CD4-positive, alpha-beta T cell treated with Interleukin-12 subunit alpha and Interleukin-12 subunit beta, for 1 hour (primary cell): ENCODE data around the gene AHSG.

Experiments used
- DNase-seq: peaks from one replicate; pipeline ENCODE4 v3.0.0-alpha.2; 2020

The AHSG gene

DNA sequence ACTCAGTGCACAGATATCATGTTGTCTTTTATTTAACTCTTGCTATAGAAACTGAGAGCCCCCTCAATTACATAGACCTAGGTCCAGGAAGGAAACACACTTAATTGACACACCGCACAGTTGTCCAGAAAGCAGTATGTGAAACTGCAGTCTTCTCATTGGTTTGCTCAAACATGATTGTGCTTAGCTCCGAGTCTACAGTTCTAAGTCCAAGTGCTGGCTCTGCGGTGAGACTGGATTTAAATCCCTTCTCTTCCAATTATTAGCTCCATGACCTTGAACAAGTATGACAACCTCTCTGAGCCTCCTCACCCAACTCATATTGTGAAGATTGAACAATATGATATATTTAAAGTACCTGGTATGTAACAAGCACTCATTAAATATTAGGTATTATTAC is 19.0 kb upstream of the AHSG start:
- no peak for DNase-seq

DNA sequence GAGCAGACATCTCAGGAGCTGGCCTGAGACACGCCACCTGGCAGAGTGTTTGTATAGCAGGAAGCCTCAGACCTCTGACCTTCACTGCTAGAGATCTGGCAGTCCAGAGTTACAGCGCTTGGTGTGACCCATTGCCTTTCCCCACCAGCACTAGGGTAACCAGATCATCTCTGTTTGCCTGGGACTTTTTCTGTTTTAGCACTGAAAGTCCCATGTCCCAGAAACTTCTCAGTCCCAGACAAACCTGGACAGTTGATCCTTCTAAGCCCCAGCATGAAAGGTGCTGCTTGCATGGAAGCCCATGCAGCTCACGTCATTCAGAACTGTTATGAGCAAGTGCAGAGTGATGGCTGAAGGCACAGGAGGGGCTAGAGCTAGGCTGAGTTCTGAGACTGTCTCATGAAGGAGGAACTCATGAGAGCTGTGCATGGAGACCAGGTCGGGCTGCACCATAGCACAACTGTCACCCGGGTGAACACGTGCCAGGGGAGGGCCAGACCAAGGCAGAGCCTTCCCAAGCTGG is 18.2 kb upstream of the AHSG start:
- DNase-seq = no peak

- DNase-seq = no peak
Measured at GRCh38 chr3:186596568-186597287, 16.1 kb upstream of the AHSG start.

DNA sequence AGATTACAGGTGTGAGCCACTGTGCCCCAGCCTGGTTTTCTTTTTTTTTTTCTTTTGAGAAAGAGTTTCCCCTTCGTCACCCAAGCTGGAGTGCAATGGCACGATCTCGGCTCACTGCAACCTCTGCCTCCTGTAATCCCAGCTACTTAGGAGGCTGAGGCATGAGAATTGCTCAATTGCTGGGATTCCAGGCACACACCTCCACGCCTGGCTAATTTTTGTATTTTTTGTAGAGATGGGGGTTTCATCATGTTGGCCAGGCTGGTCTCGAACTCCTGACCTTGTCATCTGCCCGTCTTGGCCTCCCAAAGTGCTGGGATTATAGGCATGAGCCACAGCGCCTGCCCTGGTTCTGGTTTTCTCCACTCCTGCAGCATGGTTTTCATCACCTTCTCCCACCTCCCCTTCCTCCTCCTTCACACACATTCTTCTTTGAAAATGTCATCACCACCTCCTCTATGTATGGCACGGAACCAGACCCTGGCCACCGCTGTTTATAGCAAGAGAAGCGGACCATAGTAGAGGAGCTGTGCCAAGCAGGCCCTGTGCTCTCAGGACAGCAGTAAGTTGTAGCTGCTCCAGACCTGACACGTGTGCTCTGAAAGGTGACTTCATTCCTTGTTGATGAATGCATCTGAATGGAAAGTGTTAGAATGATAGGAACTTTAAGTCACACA is 14.6 kb upstream of the AHSG start:
- no peak for DNase-seq

GRCh38 chr3:186598794-186599141 is 14.1 kb upstream of the AHSG start:
- no peak for DNase-seq

DNA sequence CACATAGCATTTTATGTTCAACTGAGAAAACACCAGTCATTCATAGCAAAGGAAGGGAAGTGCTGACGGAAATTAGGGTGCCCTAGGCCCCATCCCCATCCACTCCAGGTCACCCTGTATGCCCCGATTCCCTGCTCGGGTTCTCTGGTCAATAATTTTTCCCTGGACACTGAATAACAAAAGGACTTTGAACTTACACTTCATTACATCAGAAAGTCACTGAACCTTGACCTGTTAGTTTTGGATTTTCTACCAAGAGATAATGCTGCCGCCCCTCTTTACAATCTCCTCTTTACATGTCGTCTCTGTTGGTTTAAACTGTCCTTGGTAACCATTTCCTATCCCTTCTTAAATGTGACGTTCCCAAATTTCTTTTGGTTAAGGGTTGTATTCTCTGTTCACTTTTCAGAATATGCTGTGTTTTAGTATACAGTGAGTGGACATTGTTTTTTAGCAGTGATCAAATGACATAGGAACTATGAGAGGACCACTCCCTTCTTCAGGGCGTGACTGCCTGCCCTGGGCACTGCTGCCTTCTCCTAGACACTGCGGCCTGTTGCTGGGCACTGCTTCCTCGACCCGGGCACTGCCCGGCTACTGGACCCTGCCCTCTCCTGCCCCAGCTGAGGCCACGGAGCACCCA is 13.6 kb upstream of the AHSG start:
- DNase-seq = no peak

DNA sequence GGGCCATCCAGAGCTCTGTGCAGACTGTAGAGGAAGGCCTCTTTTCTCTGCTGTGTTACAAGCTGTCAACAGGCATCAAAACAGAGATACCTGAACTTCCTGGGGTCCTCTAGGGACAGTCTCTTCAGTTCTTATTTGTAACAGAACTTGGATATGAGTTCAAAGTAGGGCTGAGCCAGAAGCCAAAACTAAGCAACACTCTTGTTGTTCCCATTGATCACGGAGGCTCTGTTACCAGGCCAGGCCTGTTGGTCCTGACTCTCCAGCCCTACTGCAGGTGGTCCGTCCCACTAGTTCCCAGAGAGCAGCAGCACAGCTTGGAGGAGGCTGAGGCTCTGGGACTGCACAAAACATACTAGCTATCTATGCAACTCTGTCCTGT is 13.1 kb upstream of the AHSG start:
- no peak for DNase-seq

DNA sequence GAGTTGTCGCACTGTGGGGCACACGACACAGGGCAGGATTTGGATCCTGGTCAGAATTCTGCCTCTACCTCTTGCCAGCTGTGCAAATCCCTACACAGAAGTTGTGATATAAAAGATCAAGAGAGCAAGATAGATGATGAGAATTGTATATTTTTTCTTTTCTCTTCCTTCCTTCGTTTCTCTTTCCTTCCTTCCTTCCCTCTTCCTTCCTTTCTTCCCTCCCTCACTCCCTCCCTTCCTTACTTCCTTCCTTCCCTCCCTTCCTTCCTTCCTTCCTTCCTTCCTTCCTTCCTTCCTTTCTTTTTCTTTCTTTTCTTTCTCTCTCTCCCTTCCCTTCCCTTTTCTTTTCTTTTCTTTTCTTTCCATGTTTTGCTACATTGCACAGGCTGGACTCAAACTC is 12.0 kb upstream of the AHSG start:
- no peak for DNase-seq

- DNase-seq = no peak
Measured at GRCh38 chr3:186603159-186603558, 9.7 kb upstream of the AHSG start.

GRCh38 chr3:186605078-186605477 is 7.8 kb upstream of the AHSG start:
- no peak for DNase-seq

- no peak for DNase-seq
Measured at GRCh38 chr3:186605561-186606545, 7.0 kb upstream of the AHSG start.

DNA sequence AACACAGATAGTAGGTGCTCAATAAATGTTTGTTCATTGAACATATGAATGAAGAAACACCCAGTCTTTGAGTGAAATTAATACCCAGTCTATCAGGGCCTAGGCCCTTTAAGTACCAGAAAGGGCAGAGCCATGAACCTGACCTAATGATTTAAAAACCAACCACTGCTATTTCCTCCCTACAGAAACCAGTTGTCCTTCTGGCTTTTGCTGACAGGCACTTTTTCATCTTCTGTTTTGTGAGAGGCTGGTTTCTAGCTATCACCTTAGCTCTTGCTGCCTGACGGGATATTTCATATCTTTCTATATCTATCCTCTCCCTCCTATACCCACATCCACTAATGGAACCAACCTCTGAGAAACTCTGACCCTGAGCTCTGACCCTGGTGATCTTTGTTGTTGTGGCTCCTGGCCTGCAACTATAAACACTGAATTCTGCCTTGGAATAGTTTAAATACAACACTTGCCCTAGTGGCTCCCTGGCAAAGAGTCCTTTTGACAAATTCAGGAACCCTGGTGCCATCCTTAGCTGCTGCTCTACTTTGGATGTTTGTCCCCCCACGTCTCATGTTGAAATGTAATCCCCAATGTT is 4.1 kb upstream of the AHSG start:
- no peak for DNase-seq

GRCh38 chr3:186609247-186609868 is 3.5 kb upstream of the AHSG start:
- no peak for DNase-seq

DNA sequence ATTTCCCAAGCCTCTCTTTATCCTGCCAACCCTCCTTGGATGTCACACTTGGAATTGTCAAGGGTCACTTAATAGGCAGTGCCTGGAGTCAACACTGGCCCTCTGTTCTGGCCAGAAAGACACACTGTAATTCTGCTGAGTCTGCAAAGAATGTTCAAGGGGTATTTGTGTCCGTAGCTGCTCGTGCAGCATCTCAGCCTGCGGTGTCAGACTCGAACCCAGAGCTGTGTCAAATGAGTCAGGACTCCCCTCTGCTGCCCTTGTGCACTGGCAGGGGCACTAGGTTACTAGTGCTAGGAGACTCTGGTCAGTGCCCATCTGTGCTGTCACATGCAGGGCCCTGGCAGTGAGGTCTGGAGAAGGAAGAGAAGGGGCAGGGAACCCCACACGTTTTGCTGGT is 795 bp upstream of the AHSG start:
- no peak for DNase-seq

- no peak for DNase-seq
Measured at GRCh38 chr3:186613637-186614265, 891 bp downstream of the AHSG start.

- no peak for DNase-seq
Measured at GRCh38 chr3:186614266-186614596, 1.4 kb downstream of the AHSG start.

DNA sequence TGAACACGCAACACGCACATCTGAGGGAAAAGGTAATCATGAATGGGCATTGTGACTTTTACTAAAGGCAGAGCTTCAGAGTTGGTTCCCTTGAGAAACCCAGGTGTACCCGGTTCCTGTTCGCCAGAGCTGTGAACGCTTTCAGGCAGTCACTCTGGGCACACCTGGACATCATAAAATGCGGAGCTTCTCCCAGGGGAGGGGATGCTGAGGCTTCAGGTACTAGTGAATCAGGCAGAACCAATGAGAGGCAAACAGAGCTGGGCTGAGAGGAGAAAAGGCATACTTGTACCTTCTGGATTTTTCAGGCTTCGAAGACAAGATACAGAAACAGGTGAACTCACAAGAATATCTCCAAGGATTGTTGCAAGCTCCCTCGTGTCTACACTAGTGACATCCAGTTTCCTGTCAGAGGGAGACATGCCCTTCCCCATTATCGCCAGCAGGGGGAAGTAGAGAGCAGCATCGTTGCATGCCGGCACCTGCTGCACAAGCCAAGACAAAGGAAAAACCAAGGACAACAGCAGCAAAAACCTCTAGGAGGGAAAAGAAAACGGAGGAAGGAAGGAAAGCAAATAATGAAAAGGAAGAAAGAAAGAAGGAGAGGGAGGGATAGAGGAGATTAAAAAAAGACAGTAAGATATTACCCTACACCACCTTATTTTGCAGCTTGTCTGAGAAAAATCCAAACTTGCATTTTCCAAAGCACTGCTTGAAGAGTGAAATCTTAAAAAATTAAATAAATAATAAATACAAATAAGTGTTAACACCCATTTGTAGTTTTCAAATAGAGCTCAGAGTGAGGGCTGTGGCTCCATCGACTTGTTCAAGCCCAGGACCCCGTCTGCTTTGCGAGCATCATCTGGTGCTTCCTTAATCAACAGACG is 2.0 kb downstream of the AHSG start:
- peak; percentile 79 for DNase-seq

DNA sequence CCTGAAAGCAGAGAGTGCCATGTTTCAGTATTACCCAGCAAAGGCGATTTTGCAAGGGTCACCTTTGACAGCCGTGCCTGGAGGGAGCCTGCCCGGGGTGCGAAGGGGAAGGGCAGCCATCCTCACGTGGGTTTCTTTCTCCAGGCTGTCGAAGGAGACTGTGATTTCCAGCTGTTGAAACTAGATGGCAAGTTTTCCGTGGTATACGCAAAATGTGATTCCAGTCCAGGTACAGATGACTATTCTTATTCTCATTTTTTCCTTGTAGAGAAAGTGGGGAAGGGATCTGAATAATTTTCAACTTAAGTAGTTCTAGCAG is 3.4 kb downstream of the AHSG start:
- DNase-seq = no peak

DNA sequence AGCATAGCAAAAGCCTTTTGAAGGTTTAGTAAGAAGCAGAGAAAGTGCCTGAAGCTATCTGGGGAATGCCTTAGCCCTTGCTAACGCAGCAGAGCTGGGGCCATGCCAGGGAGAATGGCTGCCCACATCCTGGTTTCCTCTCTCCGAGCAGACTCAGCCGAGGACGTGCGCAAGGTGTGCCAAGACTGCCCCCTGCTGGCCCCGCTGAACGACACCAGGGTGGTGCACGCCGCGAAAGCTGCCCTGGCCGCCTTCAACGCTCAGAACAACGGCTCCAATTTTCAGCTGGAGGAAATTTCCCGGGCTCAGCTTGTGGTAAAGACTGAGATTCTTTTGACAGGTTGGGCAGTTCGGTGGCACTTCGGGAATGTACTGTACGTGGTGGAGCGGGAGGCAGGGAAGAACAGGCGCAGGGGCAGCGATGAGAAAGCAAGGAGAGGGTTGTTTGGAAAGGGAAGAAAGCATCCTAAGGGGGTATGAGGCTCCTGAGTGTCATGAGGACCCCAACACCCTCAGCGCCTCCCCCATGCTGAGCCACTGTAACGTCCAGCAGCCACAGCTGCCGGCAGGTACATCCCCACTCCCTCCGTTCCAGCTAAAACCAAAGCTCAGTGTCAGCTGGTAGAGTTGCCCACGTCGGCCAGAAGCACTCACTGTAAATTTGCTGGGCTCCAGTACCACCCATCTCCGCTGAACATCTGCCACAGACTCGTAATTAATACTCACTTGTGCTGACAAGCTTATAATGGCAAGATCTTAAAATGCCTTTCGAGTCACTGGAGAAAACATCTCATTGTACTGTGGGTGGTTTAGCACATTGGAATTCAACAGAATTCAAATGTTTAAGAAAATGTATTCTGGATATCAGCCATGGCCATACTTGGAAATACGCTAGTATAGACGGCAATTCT is 4.4 kb downstream of the AHSG start:
- peak; percentile 86 for DNase-seq
